CD4-positive, alpha-beta T cell treated with Interleukin-4 for 1 hour (primary cell): Measurements from ENCODE around the gene JUND.
A peak's percentile ranks its signal among the peaks of the same experiment; 100 is the strongest.

ENCODE experiments used
- DNase-seq, 2 donors: peaks; one replicate each; pipeline ENCODE4 v3.0.0-alpha.2; 2020 to 2022

JUND gene

DNA sequence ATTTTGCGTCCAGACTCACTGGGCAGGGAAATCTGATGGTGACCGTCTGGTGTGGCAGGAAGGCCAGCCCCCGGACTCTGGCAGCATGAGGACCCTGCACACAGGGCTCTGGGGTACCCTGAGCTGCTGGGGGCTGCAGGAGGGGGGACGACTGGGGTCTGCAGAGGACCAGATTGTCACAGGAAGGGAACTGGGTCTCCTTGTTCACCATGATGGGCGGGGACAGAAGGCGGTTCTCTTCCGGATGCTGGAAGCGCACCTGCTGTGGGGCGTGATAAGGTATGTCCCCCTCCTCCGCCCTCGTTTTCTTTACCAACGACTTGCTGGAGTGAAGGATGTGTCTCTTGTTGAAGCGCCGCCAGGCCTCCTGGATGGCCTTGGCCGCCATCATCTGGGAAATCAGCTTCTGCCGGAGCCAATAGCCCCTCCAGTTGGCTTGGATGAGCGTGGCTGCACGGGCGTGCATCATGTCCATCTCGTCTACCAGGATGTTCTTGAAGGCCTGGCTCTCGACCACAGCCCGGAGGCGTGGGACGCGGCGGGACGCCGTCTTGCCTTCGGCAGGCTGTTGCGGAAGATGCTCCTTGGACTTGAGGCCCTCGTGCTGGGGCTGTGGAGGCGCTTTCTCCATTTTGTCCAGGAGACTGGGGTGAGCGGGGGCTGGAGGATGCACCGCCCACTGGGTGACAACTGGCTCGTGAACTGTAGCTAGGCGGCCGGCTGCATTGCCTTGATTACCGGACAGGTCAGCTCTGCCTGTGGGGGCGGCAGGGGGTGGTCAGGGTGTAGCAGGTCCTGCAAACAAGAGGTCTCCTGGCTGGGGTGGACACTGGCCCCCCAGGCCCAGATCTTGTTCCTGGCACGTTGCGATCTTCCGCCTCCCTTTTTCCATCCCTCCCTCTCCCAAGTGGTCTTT is 14.4 kb downstream of the JUND start:
- DNase-seq: no peak

GRCh38 chr19:18265582-18265981 is 15.8 kb downstream of the JUND start:
- DNase-seq: no peak

GRCh38 chr19:18264971-18265540 is 16.4 kb downstream of the JUND start:
- no peak for DNase-seq

DNA sequence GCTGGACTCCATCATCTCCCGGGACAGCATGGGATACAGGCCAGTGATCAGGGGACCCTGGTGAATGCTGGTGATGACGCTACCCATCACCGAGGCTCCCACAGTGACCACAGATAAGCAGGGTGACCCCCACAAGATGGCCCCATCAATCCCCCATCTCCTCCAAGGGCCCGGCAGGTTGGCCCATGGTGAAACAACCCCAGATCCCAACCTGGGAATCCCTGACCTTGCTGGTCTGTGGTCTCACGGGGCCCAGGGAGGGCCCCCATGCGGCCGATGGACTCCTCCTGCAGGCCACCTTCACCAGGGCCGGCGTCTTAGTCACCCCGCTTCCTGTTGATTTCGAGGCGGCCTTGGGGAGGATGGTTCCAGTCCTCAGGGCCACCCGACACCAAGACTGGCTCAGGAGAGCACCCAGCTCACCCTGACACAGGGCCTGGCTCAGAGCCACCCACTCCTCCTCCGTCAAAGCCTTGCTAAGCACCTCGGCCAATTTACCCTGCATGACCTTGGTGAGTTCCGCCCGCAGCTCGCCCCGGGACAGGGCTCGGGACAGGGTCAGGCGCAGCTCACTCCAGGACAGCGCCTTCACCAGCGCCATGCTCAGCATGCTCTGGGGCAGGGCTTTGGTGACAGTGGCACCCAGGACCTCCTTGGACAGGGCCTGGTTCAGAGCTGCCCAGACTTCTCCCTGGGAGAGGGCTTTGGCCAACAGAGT is 17.1 kb downstream of the JUND start:
- DNase-seq: no peak

GRCh38 chr19:18263324-18264136 is 17.9 kb downstream of the JUND start:
- DNase-seq: no peak

DNA sequence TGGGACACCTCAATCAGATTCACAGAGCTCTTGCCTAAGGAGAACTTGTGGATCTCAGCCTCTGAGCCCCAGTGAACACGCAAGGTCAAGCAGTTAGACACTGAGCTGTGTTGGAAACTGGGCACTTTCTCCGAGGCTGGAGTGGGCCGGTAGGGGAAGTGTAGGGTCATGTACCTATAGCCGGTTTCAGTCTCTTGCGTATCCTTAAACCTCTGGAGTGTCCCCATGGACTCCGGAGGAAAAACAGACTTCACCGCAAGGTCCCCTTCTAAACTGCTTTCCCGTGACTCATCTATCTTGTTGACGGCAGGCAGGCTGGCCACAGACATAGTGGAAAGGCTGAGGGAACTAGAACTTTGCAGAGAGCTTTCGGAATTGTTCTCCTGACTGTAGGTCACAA is 18.5 kb downstream of the JUND start:
- DNase-seq: no peak

DNA sequence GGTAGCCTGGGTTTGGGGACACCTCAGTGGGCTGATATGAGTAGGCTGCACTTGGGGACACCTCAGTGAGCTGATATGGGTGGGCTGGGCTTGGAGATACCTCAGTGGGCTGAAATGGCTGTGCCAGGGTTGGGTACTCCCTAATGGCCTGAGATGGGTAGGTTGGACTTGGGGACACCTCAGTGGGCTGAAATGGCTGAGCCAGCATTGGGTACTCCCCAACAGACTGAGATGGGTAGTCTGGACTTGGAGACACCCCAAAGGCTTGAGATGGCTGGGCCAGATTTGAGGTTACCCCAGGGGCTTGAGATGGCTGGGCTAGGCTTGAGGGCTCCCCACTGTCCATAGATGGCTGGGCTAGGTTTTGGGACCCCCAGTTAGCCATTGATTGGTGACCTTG is 19.3 kb downstream of the JUND start:
- DNase-seq: no peak

GRCh38 chr19:18261474-18261873 is 19.9 kb downstream of the JUND start:
- DNase-seq: no peak

GRCh38 chr19:18259893-18260292 is 21.5 kb downstream of the JUND start:
- no peak for DNase-seq

DNA sequence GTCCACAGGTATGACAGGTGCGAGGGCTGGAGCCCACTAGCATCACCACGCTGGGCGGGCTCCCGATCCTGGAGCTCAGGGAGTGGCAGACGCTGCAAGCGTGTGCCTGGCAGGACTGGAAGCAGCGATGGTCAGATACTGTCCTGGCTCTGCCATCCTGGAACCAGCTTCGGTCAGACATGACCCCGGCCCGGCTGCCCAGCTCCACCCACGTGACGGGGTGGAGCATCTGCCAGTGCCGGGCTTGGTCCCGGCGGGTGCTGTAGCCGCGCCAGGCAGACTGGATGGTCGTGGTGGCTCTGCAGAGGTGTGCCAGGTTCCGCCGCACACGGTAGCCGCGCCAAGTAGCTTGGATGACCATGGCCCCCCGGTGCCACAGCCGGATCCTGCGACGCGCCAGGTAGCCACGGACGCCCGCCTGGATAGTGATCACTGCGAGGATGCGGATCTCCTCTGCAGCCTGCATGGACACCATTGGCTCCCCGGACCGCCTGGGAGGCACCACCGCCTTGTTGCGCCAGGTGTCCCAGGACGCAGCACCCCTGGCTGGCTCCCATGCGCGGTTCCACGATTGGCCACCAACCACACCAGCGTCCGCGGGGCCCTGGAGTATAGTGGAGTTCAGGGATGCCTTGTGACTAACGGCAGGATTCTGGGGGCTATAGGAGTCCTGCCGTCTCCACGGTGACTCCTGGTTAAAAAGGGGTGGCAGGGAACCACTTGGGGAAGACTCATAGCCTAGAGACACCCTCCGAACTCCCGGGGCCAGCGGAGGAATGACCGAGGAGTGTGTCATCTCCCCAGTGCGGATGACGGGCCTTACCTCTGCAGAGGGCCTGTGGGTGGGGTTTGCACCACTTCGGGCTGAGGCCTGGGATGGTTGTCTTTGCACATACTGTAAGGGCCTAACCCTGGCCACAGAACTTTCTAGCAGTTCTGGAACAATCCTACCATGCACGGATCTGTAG is 23.6 kb downstream of the JUND start:
- DNase-seq: no peak

DNA sequence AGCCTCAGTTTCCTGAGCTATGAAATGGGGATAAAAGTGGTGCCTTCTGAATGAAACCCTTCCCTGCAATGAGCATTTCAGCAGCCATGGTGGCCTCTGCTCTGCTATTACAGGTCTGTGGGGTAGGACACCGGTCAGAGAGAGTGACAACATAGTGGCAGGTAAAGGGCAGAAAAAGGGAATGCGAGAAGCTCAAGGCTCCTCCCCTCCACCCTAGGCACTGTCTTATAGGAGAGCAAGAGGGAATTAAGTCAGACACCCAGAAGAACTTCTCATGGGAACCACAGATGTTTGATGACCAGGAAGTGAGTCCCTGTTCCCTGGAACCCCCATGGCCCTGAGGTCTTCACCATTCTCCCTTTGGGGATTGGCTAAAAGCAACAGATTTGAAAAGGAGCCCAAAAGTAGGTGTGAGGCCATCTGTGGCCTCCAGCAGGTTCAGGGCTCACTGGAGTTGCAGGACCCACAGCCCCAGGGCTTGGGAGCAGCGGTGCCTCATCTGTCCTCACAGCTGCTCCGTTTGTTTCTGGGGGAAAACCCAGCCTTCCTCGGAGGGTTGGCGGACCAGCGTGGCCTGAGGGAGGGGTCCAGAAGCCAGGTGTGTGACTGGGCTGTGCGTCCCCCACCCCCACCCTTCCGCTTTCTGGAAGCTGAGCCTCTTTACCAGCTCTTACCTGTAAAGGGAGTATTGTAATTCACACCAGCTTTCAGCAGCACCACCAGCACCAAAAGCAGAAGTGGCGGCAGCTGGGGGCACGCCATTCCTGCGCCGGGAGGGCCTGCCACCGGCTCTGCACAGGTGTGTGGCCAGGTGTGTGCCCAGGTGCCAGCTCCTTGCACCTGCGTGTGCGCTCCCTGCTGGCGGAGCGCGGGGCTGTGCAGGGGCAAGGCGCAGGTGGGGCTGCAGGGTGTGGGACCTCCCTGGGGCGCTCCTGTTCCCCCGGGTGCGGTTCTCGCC is 26.6 kb downstream of the JUND start:
- DNase-seq: peak in 1 of 2 donors; percentile 63

DNA sequence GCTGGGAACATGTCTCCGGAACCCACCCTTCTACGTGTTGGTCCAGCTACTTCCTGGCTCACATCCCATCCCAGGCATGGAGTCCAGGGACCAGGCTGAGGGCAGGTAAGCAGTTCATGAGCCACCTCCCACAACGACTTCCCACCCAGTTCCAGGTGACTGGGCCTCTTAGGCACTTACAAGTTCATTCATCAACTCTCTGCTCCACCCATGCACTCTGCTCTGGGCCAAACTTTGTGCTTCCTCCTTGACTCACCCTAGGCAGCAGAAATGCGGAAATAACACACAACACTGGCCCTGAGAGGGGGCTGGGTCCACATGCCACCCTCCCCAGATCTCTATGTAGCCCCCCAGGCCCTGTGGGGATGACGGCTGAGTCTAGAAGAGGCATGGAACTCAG is 27.7 kb downstream of the JUND start:
- peak in 1 of 2 donors; percentile 51 for DNase-seq

DNA sequence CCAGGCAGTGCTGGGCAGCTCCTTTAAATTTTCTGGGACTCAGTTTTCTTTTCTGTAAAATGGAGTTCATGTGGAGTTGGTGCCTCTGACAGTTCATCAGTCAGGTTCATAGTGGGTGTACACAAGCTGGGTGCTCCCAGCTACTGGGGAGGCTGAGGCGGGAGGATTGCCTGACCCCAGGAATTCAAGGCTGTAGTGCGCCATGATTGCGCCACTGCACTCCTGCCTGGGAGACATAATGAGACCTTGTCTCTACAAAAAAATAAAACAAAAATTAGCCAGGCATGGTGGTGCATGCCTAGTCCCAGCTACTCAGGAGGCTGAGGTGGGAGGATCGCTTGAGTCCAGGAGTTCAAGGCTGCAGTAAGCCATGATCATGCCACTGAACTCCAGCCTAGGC is 28.3 kb downstream of the JUND start:
- DNase-seq: no peak

DNA sequence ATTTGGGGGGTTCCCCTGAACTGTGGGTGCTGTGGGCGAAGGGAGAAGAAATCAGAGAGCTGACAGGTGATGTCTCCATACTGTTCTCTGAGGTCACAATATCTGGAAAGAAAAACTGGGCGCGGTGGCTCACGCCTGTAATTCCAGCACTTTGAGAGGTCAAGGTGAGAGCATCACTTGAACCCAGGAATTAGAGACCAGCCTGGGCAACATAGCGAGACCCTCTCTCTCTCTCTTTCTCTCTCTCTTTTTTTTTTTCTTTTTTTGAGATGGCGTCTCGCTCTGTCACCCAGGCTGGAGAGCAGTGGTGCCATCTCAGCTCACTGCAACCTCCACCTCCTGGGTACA is 29.1 kb downstream of the JUND start:
- no peak for DNase-seq

- DNase-seq: peak; percentile 81 to 85
These were observed 29.6 kb downstream of the JUND start for GRCh38 chr19:18251587-18252369.

DNA sequence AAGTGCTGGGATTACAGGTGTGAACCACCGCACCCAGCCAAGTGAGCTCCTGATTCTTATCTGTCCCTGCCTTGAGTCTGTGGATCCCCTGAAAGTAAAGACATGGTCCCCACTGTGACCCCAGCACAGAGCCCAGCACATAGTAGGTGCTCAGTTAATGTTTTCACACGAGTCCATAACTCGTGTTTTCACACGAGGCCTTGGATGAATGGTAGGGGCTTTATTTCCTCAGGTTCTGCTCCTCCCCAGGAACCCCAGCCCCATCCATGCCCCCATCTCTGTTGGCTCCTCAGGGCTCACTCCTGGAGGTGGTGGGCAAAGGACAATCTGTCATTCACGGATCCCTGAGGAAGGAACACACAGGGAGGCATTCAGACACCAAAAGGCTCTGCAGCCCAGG is 31.6 kb downstream of the JUND start:
- DNase-seq: no peak

DNA sequence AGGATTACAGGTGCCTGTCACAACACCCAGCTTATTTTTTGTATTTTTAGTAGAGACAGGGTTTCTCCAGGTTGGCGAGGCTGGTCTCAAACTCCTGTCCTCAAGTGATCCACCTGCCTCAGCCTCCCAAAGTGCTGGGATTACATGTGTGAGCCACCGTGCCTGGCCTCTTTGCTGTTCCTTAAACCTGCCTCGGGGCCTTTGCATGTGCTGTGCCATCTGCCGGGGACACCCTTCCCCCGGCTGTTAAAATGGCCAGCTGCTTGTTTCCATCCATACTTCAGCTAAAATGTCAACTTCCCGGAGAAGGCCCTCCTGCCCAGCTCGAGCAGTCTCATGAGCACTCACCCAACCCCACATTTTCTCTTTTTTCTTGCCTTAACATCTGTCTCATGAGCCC is 36.1 kb downstream of the JUND start:
- no peak for DNase-seq

GRCh38 chr19:18239303-18239702 is 42.1 kb downstream of the JUND start:
- no peak for DNase-seq

- no peak for DNase-seq
These were observed 47.2 kb downstream of the JUND start for GRCh38 chr19:18234194-18234593.
